HG02571 (cell line): ENCODE results near the gene ACOT7.

Experiments
- ATAC-seq: cut with Tn5 transposase; IDR thresholded peaks from one replicate; pipeline ENCODE4 v1.9.1; 2021; ENCODE audit warnings: mild to moderate bottlenecking, moderate library complexity; ENCODE audit not compliant: unreplicated experiment

Gene ACOT7

GRCh38 chr1:6424619-6425593 is 31.3 kb upstream of the ACOT7 start, which contains the start of gene ESPN:
Gene ESPN (plus strand): TSS chr1:6424776. CDS start chr1:6424956, 180 bp downstream.
- no peak for ATAC-seq

- ATAC-seq = no peak
Measured at GRCh38 chr1:6424000-6424565, 30.5 kb upstream of the ACOT7 start.

GRCh38 chr1:6423321-6423999 is 29.9 kb upstream of the ACOT7 start:
- no peak for ATAC-seq

GRCh38 chr1:6421266-6421665 is 27.7 kb upstream of the ACOT7 start:
- ATAC-seq = no peak

- ATAC-seq = no peak
Measured at GRCh38 chr1:6420454-6421042, 27.0 kb upstream of the ACOT7 start.

- ATAC-seq = no peak
Measured at GRCh38 chr1:6419804-6420453, 26.4 kb upstream of the ACOT7 start, which contains the start of gene HES2. Gene HES2 (minus strand): TSS chr1:6419919. CDS start chr1:6419820, 99 bp downstream.

GRCh38 chr1:6419397-6419803 is 25.8 kb upstream of the ACOT7 start:
- no peak for ATAC-seq

GRCh38 chr1:6418668-6419396 is 25.3 kb upstream of the ACOT7 start:
- ATAC-seq = no peak

- ATAC-seq = no peak
Measured at GRCh38 chr1:6417961-6418667, 24.5 kb upstream of the ACOT7 start.

GRCh38 chr1:6416906-6417305 is 23.3 kb upstream of the ACOT7 start:
- no peak for ATAC-seq

- no peak for ATAC-seq
Measured at GRCh38 chr1:6416295-6416656, 22.7 kb upstream of the ACOT7 start.

- no peak for ATAC-seq
Measured at GRCh38 chr1:6414881-6415626, 21.5 kb upstream of the ACOT7 start.

- ATAC-seq = no peak
Measured at GRCh38 chr1:6414443-6414844, 20.9 kb upstream of the ACOT7 start.

GRCh38 chr1:6412896-6413295 is 19.3 kb upstream of the ACOT7 start:
- ATAC-seq = no peak

- ATAC-seq = no peak
Measured at GRCh38 chr1:6410248-6410893, 16.8 kb upstream of the ACOT7 start.

- ATAC-seq = no peak
Measured at GRCh38 chr1:6409733-6410132, 16.2 kb upstream of the ACOT7 start.

- no peak for ATAC-seq
Measured at GRCh38 chr1:6409053-6409452, 15.5 kb upstream of the ACOT7 start.

GRCh38 chr1:6408023-6408422 is 14.5 kb upstream of the ACOT7 start:
- no peak for ATAC-seq
